ENCODE data around the gene ATP9B.
"Not testable (repeated sequence)": the region's sequence is repeated elsewhere in the genome, so short reads cannot be mapped to it uniquely, and the experiment has no call there.

Gene ATP9B

DNA sequence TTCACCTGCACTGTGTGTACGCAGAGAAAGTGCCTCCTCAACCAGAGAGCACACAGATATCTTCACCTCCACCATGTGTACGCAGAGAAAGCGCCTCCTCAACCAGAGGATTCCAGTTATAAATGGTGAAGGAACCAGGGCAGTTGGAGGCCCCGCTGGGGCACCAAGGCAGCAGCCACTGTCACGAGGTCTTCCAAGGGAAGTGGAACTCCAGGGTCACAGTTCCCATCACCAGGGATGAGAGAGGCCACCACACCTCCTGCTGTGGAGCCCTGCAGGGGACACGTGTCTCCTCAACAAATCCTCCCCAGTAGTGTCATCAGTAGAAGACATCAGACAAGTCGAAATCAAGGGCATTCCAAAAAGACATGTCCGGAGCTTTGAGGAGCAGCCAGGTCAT is 298.3 kb downstream of the ATP9B start:
- DNase-seq = no peak

DNA sequence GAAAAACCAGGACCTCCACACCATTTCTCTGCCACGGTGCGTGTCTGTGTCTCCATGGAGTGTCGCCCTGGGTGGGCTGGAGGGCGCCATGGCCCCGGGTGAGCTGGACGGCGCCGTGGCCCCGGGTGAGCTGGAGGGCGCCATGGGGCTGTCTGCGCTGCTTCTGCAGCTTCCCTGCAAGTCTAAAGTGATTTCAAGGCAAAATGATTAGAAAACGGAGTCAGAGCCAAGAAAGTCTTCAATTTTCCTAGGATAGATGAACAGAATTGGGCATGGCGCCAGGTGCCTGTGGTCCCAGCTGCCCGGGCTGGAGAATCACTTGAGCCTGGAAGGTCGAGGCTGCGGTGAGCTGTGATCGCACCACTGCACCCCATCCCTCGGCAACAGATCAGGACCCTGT is 298.8 kb downstream of the ATP9B start:
- no peak for DNase-seq

DNA sequence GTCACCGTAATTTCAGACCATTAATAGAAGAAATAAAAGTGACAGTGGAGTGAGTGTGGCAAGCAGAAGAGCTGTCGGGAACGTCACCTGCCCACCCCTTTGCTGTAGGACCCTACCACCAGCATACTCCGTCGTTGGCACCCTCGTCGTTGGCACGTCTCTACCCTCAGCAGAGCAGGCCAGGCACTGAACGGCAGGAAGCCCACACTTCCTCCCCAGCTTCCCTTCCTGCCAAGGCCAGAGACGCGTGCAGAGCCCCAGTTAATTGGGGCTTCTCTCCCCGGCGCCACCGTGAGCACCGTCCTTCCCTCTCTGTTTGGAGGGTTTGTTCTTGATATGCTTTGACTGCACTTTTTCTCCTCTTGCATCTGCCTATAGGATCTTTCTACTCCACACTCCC is 299.5 kb downstream of the ATP9B start:
- no peak for DNase-seq

DNA sequence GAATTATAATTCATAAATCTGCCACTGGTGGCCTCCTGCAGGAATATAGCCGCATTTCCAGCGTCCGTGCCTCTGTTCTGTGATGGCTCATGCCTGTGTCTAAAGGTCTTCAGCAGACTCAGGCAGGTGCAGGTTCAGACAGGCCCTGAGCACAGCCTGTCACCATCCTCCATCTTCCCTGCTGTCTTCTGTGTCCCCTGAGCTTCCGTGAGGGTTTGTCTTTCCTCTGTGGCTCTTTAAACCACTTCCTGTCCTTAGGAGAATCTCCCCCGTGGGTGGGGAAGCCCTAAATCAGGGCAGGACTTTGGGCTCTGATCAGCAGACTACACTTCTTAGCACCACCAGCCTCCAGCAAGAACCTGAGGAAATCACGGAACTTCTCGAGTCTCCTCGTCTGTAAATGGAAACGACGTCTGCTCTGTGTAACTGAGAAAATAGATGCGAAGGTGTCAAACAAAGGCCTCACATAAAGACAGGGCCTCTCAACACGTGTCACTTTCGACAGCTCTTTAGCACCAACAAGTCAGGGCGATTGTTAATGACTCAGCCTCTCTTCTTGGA is 302.4 kb downstream of the ATP9B start:
- no peak for DNase-seq

DNA sequence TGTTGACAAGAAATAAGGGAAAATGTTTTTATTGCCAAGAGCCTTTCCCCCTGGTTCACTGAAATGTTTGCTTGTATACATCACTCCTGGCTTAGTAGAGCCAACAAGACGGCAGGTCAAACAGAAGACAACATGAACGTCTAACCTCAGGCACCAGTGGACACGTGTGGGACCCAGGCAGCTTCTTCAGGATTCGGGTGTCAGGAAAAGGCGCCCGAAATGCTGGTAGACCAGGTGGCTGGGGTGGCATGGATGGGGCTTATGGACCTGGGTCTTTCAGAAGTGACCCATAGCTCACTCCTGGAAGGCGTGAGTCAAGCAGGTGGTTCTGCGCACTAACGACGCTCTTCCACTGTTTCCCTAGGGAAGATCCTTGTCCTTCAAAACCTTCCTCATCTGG is 303.3 kb downstream of the ATP9B start:
- no peak for DNase-seq

DNA sequence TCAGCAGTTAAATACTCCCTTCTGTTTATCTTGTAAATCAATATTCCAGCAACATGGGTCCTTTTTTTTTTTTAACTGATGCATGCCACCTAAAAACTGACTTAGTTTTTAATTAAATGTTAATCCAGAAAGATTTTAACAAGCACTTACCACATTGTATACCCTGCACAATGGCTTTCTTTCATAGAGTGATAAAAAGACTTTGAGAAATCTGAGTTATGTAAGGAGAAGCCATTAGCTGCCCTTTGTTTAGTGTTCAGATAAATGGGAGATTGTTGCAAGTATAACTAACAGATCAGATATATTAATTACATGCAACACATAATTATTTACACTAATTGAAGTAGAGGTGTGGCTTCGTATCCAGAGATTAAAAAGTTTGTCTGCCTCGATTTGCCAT is 303.8 kb downstream of the ATP9B start:
- no peak for DNase-seq

DNA sequence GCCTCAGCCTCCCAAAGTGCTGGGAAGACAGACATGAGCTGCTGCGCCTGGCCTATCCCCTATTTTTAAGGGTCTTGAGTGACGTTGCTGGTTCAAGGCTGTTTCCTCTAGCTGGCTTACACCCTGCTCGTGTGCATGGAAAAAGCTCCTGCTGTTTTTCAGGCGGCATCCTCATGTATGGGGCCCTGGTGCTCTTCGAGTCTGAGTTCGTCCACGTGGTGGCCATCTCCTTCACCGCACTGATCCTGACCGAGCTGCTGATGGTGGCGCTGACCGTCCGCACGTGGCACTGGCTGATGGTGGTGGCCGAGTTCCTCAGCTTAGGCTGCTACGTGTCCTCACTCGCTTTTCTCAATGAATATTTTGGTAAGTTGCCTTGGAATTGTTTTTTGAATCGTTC is 304.5 kb downstream of the ATP9B start:
- DNase-seq = no peak

DNA sequence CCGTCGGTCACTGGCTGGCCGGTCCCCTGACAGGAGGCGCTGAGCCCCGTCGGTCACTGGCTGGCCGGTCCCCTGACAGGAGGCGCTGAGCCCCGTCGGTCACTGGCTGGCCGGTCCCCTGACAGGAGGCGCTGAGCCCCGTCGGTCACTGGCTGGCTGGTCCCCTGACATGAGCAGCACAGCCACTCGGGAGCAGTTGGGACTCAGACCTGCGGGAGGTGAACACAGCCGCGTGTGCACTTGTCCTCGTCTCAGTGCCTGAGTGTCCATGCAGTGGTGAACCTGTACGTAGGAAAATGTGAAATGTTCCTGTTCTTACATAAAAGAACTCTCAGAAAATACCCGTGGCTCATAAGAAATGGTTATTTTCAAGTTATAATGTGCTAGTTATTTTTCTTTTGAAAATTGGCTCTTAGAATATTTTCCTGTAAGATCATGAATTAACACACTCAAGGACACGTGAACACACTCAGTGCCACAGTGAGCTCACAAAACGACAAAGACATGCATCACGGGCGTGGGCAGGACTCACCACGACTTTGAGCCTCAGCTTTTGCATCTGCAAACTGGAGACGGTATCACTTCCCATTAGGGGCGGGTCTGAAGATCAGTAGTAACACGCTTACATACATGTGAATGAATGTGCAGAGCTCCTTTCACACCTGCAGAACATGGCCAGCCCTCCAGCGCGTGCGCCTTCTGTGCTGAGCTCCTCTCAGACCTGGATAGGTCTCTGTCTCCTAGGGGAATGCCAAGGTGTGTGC is 305.4 kb downstream of the ATP9B start:
- DNase-seq = no peak

DNA sequence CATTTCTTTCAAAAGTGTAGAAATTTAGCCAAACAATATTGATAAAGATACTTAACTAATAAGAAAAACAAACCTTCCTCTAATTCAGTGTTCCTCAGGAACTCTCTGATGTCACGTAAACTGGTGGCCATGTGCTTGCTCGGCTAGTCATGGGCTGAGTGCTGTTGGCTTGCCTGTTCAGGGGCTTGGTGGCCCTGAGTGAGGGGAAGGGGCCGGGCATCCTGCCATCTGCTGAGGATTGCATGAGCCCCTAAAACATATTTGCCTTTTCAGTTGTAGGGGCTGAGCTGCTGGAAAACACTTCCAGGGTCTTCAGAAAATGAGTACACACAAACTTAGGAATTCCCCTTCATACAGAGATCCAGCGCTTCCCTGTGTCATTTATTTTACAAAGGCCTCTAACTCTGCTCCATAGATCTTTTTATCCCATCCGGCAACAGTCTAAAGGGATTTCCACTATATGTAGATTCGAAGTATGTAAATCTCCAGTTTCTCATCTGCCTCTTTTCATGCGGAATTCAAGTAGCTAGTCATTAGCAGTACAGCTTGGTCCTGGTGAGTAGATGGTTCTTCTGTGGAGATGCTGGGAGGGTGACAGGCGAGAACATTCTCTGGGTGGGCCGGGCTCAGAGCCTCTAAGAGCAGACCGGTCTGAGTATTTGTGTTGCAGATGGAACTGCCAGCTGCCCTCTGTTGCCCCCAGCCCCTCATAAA is 306.4 kb downstream of the ATP9B start:
- no peak for DNase-seq

DNA sequence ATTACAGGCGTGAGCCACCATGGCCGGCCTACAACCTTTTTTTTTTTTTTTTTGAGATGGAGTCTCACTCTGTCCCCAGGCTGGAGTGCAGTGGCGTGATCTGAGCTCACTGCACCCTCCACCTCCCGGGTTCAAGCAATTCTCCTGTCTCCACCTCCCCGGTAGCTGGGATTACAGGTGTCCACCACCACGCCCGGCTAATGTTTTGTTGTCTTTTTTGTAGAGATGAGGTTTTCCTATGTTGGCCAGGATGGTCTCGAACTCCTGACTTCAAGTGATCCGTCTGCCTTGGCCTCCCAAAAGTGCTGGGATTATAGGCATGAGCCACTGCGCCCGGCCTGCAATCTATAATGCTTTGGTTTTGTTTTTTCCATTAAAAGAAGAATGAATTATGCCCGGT is 307.5 kb downstream of the ATP9B start:
- DNase-seq = not testable (repeated sequence)

DNA sequence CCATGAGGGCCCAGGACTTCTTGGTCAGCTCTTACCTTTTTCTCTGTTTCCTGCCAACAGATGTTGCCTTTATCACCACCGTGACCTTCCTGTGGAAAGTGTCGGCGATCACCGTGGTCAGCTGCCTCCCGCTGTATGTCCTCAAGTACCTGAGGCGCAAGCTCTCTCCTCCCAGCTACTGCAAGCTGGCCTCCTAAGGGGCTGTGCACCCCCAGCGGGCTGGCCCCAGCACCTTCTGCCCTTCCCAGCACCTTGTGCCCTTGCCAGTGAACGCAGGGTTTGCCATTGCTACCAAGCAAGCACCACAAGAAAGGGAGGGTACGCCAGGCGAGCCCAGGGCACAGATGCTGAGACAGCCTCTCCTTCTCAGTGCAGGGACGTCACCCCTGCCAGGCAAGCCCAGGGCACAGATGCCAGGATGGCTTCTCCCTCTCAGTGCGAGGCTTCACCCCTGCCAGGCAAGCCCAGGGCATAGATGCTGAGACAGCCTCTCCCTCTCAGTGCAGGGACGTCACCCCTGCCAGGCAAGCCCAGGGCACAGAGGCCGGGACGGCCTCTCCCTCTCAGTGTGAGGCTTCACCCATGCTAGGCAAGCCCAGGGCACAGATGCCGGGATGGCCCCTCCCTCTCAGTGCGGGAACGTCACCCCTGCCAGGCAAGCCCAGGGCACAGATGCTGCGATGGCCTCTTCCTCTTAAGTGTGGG is 308.1 kb downstream of the ATP9B start:
- DNase-seq = no peak

DNA sequence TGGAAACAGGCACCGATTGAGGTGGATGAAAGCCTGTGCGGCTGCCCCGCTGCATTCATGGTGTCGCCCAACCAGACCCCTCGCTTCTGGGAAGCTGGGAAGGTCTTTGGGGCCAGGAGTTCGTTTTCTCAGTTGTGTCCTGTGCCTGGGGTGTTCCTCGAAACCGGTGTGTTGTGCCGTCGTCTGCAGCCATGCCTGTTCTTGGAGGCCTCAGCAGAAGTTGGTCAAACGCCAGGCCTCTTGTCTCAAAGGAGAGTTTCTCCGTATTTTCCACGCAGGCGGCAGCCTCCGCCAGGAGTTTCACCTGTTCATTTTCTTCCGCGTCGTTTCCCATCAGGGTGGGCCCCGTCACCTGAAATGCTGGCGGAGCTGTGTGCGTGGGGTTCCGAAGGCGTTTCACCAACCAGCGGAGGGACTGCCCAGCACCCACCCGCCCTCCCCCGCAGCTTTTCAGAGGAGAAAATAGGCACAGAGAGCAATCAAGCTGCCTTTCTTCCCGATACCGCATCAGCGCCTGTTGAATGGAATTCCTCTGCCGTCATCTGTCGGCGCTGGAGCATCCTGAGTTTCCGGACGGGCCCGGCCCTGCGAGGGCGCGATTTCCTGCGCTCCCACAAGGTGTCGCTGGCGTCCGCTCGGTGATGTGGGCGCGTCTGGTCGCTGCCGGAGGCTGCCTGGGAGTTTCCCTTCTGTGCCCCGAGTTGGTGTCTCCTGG is 309.5 kb downstream of the ATP9B start:
- DNase-seq = no peak

DNA sequence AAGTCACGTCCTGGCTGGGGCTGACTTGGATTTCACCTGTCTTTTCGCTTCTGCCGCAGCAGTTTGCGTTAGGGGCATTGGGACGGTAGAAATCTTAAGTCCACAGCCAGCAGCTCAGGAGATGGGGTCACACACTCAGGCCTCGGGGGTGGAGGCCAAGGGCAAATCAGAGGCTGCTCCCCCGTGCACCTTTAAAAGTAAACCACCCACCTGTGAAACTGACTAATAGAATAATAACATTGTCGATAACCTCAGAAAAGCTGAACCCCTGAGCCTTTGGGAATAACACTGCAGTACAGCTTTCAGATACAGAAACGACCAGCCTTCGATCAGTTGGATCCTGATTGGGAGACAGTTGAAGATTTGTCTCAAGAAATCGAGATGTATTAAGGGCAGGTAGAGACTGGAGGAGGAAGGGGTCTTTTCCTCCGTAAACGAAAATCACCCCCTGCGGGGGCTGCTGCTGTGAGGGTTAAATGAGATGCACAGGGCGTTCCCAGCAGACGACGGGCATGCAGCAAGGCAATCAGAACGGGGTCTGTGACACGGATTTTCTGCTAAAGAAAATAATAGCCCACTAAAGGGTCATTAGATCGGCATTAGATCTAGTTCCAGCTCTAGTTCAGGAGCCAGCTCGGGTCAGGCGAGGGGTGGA is 310.2 kb downstream of the ATP9B start:
- no peak for DNase-seq

DNA sequence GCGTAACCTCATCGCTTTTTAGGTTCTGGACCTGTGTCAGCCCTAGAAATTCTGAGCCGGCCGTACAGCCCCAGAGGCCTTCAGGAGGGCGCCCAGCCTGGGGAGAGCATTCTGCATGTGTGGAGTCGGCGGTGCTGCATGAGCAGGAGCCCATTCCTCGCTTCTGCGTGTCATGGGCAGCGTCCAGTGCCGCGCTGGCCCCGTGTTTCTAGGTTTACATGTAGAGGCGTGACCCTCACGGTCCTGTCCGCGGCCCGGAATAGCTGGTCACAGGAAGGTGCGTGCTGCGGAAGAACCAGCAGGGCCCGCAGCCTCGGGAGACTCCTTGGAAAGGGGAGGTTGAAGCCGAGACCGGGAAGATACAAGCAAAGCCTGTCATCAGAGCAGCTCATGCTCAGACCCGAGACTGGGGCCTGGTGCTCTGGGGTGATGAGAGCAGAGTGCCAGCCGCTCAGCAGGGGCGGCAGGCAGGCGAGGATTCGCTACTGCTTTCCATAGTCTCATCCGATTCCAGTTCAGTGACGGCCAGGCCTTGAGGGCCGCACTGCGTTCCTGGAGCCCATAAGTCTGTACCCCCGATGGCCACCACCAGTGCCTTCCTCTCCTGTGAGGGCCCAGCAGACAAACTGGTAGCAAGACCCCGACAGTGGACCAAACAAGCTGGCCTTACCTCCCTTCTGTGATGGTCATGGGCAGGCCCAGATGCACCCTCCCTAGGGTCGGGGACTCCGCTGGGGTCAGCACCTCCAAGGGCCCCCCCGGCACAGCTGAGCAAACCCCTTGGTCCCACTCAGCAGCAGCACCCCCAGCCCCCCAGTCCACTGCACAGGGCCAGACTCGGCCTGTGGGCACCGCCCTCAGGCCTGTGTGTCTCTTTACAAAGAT is 311.0 kb downstream of the ATP9B start:
- DNase-seq = no peak

DNA sequence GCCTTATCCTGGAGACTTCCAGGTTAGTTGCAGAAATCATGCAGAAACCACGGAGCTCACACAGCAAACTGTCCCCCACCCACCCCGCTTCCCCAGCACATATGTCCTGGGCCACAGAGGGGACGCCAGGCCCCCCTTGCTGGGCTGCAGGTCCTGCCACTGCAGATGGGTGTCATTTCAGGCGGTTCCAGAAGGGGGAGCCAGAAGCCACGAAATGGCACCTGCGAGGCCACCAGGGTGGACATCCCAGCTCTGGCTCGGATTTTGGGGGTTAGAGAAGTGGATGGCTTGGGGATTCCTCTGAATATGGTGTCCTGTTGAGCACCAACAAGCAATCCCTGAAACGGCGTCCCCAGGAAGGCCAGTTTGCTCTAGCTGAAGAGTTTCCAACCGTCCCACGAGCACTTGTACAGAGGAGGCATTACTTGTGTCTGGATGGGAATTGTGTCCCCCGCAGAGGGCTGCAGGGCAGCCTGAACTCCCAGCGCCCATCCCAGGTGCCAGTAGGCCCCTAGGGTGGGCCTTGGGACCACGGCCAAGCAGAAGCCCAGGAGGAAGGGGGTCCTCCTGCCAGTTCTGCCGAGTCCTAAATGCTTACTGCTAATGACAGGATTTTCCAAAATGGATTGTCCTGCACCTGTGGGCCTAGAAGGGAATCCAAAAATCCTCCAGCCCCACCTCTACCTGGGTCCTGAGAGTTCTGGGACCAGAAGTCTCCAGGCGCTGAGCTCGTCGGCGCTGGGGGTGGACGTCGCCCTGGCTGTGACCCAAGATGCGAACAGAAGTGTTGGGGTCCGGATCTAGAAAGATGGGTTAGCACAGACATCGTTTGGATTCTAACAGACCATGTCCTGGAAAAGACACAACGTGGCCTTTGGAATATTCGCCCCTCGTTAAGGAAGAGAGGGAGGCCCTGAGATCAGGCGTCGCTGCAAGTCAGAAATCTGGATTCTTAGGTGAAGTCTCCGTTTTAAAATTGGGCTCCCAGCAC is 311.9 kb downstream of the ATP9B start:
- DNase-seq = no peak

DNA sequence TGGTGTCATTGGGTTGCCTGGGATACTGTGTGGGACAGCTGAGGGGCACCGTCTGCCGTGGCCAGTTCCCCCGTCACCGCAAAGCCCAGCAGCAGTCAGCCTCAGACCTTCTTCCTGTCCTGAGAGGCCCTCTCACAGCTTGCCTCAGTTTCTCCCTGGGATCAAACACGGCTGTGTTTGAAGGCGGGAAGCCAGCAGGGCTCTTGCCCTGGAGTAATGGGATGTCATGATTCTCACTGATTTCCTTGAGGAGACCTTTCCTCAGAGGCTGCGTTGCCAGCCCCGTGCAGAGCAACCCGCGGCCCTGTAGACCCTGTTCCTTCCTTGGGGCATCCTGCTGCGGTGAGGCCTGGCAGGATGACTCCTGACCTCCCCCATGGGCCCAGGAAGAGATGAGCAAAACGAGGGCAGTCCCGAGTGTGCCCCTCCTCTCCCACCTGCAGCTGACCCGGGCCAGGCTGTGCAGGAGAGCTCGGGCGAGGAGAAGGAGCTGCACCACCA is 312.7 kb downstream of the ATP9B start:
- DNase-seq = no peak

DNA sequence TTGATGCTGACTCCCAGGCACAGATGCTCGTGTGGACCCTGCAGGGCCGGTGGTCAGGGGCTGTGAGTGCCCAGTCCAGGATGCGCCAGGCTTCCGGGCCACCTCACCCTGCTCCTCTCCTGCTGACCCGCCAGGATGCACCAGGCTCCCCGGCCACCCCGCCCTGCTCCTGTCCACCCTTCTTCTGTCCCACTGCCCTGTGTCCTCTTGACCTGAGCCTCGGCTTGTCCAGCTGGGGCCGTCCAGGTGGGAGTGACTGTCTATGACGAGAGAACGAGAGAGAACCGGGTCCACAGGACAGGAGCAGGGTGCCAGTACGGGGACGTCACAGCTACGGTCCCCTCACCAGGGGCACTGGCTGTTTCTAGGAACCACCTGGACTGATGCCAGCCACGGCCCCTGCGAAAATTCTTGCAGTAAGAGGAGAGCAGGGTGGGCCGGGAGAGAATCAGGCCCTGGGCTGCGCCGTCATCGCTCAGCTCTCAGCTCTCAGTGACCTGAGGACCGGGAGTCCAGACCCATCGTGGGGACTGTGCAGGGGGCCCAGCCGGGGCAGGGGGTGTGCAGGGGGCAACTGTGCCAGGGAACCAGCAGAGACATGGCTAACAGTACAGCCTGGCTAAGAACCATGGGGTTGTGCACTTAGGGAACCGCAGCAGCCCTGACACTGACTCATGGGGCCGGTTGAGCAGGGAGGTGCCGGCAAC is 313.6 kb downstream of the ATP9B start:
- DNase-seq = no peak

DNA sequence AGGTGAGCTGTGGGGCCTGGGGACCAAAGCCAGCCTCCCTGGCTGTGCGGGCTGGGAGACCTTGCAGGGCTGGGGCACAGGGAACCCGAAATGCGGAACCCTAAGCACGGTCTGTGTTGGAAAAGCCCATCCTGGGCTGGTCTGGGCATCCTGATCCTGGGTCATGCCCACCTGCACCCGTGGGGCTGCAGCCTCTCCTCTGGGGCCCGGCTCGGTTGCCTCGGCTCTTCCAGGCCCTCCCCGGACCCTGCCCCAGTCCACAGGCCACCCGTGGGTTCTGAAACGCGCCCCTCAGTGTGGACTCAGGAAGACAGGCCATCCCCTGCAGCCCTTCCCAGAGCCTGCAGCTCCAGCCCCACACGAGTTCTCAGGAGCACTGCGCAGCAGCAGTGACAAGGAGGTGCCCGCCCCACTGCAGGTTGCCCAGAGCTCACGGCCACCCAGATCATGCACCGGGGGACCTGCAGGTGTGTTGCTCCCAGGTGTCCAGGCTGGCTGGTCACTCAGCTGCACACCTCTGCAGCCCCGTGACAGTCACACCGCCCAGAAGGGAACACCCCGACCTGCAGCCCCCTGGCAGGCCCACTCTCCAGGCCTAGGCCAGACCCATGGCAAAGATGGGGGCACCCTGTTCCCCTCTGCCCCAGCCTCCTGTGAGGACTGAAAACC is 314.3 kb downstream of the ATP9B start:
- no peak for DNase-seq

All from NCI-H510A (cell line).